IPS-NIHi11 (cell line): ENCODE data around the gene TRAPPC5.

Experiments used
- DNase-seq: peaks from one replicate; pipeline ENCODE4 v3.0.0; 2012; ENCODE audit warnings: mixed read lengths, low spot score

TRAPPC5 gene

DNA sequence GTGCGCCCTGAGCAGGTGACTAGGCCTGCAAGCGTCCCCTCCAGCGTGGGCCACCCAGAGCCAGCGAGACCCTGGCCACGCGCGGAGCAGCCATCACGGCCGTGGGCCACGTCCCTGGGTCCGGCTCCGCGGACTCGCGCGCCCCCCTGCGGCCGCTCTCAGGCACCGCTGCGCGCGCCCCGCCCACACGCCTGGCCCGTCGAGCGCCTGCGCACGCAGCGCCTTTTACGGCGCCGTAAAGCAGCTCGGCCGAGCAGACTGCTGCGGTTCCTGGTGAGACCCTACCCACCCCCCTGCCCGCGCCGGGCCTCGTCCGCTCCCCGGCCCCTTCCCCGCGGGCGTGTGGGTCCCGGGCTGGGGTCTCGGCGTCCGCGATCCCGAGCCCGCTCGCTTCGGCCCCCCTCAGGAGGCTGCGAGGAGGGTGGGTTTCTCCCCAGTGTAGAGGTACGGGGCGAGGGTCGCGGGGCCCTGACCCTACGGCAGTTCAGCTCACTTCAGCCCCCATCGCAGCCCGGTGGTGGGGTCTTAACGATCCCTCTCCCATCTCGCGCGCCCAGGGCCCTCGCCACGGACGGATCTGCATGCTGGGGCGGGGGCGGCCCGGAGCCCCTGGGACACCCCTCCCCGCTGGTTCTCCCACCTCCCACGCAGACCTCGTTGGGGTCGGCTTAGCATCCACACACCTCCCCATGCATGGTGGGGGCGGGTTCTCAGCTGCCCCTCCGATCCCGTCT is at the start of gene TRAPPC5:
Gene TRAPPC5, plus strand, starts transcription at position 228 of the 734 bp plus-strand sequence. CDS start 1,421 bp downstream, outside the sequence.
- DNase-seq: peak; percentile 96

- DNase-seq: no peak
Measured at GRCh38 chr19:7631577-7631976, 49.1 kb upstream of the TRAPPC5 start.

DNA sequence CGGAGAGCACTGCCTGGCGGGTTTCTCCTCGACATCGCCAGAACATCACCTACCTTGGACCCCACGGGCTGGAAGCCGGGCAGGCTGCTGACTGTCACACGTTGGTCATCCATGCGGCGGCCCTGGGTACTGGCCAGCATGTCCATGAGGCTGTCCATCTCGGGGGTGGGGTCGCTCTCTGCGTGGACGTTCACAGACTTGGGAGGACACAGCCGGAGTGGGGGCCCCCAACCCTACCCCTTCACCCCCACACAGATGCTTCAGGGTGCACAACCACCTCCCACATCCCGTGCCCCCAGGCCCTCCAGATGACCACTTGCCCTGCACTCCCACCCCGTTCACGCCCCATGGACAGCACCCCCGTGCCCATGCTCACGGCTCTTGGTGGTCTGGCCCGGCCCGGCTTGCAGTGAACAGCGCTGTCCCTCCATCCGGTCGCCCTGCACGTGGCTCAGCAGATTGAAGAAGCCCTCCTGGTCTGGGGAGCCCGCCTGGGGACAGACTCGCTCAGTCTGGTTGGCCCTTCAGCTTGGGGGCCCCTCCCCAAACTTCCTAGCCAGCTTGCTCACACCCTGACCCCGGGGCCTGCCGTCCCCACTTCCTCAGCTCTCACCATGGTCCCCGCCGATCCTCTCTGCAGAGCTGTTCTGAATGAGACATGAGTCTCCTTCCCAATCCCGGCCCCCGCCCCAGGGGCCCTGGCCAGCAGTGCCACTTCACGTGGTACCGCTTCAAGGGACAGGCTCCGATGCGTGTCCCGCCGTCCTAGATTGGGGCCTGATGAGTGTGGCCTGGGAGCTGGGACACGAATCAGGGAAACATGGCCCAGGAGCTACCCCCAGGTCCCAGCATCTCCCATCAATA is 48.1 kb upstream of the TRAPPC5 start:
- DNase-seq: no peak

- DNase-seq: no peak
Measured at GRCh38 chr19:7633698-7634097, 46.9 kb upstream of the TRAPPC5 start, which contains the start of gene PCP2. Gene PCP2 (minus strand): TSS chr19:7633719. CDS start chr19:7633457, 262 bp downstream.

GRCh38 chr19:7635670-7636069 is 45.0 kb upstream of the TRAPPC5 start:
- no peak for DNase-seq

DNA sequence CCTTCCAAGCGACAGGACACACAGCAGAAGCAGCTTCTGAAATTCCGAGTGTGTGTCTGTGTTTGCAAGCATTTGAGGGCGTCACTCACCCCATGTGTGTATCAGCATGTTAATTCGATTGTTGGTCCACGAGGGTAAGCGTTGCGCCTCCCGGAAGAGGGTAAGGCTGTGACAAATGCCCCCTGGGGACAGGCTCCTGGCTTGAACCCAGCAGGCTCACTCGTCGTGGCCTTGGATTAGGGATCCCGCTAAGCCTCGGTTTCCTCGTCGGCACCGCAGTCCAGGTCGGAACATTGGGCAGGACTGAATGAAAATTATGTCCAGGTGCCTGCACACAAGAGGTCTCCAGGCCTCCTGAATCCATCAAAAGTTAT is 44.3 kb upstream of the TRAPPC5 start:
- no peak for DNase-seq

GRCh38 chr19:7636691-7637373 is 43.8 kb upstream of the TRAPPC5 start, which contains the start of gene STXBP2:
Gene STXBP2 (plus strand): TSS chr19:7637110. CDS start chr19:7637150, 40 bp downstream.
- DNase-seq: peak; percentile 99

GRCh38 chr19:7637374-7638256 is 43.0 kb upstream of the TRAPPC5 start:
- DNase-seq: no peak

GRCh38 chr19:7638802-7639465 is 41.7 kb upstream of the TRAPPC5 start:
- no peak for DNase-seq

GRCh38 chr19:7639863-7640348 is 40.7 kb upstream of the TRAPPC5 start:
- DNase-seq: no peak

- no peak for DNase-seq
Measured at GRCh38 chr19:7640803-7641202, 39.8 kb upstream of the TRAPPC5 start.

GRCh38 chr19:7641290-7642276 is 39.0 kb upstream of the TRAPPC5 start:
- DNase-seq: no peak

GRCh38 chr19:7642295-7643030 is 38.2 kb upstream of the TRAPPC5 start:
- DNase-seq: no peak

- DNase-seq: no peak
Measured at GRCh38 chr19:7643031-7643415, 37.6 kb upstream of the TRAPPC5 start.

GRCh38 chr19:7643629-7644549 is 36.7 kb upstream of the TRAPPC5 start:
- peak; percentile 64 for DNase-seq

- no peak for DNase-seq
Measured at GRCh38 chr19:7644550-7644877, 36.1 kb upstream of the TRAPPC5 start.

DNA sequence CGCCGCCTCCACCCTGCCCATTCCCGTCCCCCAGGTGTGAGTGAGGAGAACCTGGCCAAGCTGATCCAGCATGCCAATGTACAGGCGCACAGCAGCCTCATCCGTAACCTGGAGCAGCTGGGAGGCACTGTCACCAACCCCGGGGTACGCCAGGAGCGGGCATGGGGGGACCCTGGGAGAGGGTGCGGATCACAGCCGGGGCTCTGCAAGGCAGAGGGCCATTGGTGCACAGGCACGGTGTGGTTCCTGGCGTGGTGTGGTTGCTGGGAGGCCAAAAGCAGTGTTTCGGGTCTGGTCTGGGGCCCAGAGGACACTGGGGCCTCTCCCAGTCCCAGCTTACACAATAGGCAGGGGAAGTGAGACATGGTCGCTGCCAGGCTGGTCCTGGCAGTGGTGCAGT is 35.5 kb upstream of the TRAPPC5 start:
- DNase-seq: no peak
